Neural cell (in vitro differentiated cells): ENCODE results near the gene ORC5.

Source experiments
- CTCF ChIP-seq: fragments of 450-650 bp; IDR thresholded peaks from 2 replicates; pipeline ENCODE4 v1.5.1; 2014; ENCODE audit warnings: antibody characterized with exemption, mild to moderate bottlenecking, moderate library complexity; ENCODE audit not compliant: poor library complexity, severe bottlenecking
- EP300 ChIP-seq: fragments of 450-650 bp; conservative IDR thresholded peaks from 2 replicates; pipeline ENCODE4 v1.6.1; 2014; ENCODE audit warnings: antibody characterized with exemption, mild to moderate bottlenecking, moderate library complexity; ENCODE audit not compliant: poor library complexity, severe bottlenecking
- EZH2 ChIP-seq: fragments of 200-600, 300-800 bp; shearing (Covaris generic), sonication (generic); IDR thresholded peaks from 2 replicates; pipeline ENCODE4 v1.6.1; 2014; ENCODE audit warnings: antibody characterized with exemption, low read length, borderline replicate concordance, mild to moderate bottlenecking; ENCODE audit not compliant: insufficient read depth, poor library complexity, severe bottlenecking
- POLR2AphosphoS5 ChIP-seq: IDR thresholded peaks from 2 replicates; pipeline ENCODE4 v1.6.1; 2012
- TAF1 ChIP-seq: IDR thresholded peaks from 2 replicates; pipeline ENCODE4 v1.6.1; 2012; ENCODE audit warnings: low read depth

GRCh38 chr7:104207348-104207730, 474 bp downstream of the ORC5 start:
- no peak for TF ChIP-seq CTCF
- no peak for TF ChIP-seq EP300
- TF ChIP-seq POLR2AphosphoS5: no peak
- no peak for TF ChIP-seq TAF1
- no peak for TF ChIP-seq EZH2
